B cell (primary cell): ENCODE data around the gene BTBD17.

ENCODE experiments used
- EZH2 ChIP-seq: IDR thresholded peaks from 2 replicates; pipeline ENCODE4 v1.6.1; 2012; ENCODE audit warnings: borderline replicate concordance, low read depth, mild to moderate bottlenecking, moderate library complexity, low read length; ENCODE audit not compliant: insufficient read depth, poor library complexity, severe bottlenecking
- TF ChIP-seq, protein P1 (sequence below): fragments of 200-600 bp; IDR thresholded peaks from one replicate; pipeline ENCODE4 v1.8.0; 2022; ENCODE audit warnings: antibody characterized with exemption, mild to moderate bottlenecking

- TF ChIP-seq, protein P1, sequence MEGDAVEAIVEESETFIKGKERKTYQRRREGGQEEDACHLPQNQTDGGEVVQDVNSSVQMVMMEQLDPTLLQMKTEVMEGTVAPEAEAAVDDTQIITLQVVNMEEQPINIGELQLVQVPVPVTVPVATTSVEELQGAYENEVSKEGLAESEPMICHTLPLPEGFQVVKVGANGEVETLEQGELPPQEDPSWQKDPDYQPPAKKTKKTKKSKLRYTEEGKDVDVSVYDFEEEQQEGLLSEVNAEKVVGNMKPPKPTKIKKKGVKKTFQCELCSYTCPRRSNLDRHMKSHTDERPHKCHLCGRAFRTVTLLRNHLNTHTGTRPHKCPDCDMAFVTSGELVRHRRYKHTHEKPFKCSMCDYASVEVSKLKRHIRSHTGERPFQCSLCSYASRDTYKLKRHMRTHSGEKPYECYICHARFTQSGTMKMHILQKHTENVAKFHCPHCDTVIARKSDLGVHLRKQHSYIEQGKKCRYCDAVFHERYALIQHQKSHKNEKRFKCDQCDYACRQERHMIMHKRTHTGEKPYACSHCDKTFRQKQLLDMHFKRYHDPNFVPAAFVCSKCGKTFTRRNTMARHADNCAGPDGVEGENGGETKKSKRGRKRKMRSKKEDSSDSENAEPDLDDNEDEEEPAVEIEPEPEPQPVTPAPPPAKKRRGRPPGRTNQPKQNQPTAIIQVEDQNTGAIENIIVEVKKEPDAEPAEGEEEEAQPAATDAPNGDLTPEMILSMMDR, result no peak
- no peak for TF ChIP-seq EZH2
These were observed 6.6 kb downstream of the BTBD17 start for GRCh38 chr17:74355065-74355464.
